ENCODE measurements around the gene NEU1. TPM values are rescaled to one million over a fixed set of nuclear protein-coding genes. Genes with fewer than 3 reads are reported as not detected.

The NEU1 gene
- total RNA-seq, 2 experiments from 2014 or later = 8.7 to 9.8 TPM

DNA sequence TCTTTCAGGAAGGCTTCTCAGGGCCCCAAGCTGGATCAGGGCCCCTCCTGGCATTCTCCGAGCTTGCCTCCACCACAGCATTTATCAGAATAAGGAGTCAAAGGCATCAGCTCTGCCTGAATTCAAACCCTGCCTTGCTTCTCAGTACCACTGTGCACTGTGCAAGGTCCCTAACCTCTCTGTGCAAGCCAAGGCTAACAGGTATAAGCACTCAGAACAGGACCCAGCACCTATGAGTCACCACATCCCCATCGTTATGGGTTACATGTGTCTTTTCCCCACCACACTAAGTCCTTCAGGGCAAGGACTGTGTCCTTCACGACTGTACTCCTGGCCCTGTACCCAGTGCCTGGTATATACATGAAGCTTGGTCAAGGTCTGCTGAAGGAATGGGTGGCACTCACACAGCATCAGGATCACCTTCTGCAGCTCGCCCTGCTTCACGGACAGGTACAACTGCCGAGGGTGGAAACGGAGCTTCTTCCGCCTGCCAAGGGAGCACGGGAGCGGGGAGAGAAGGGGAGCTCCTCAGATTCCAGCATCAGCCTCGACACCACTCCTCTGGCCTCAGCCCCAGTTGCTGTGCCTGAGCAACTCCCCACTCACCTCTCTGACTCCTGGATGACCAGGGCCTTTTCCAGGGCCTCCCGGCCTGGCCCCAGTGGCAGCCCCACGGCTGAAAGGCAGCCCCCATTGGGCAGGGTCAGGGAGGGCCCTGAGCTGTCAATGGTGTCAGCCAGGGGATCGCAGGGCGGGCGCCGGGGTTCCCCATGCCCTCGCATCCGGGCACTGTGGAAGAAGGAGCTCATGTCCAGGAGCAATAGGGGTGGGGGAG is 24.8 kb upstream of the NEU1 start:
- Mint-ChIP-seq H3K4me3 (no peak overlapping the region), H3K9me3 (no peaks in the 10 kb centered on the region), H3K27ac (no peak overlapping the region), H3K4me1 (ENCODE audit: low read depth) (peaks cover 2% of the 10 kb centered on the region), H3K27me3 (no peaks in the 10 kb centered on the region), H3K36me3 (ENCODE audit: low read depth) (peaks cover 48% of the 10 kb centered on the region)
- CTCF ChIA-PET = interaction anchor here (0.8 to 4.0 kb wide), 5 partner anchors 10 to 50 kb away, joined by 3 to 14 read pairs (median 4); partner anchors contain the start of genes EHMT2 and NEU1
- intact Hi-C loops (cut with micrococcal nuclease) = no loop called here
- DNase-seq (no peak), ATAC-seq (peak; percentile 34)
- TF ChIP-seq CTCF (IDR thresholded peaks at IDR 0.05) = no peak
- POLR2A ChIA-PET = interaction anchor here (0.8 to 1.0 kb wide), 3 partner anchors 10 to 150 kb away, joined by 3 to 4 read pairs (median 4); partner anchors contain the start of gene EHMT2

DNA sequence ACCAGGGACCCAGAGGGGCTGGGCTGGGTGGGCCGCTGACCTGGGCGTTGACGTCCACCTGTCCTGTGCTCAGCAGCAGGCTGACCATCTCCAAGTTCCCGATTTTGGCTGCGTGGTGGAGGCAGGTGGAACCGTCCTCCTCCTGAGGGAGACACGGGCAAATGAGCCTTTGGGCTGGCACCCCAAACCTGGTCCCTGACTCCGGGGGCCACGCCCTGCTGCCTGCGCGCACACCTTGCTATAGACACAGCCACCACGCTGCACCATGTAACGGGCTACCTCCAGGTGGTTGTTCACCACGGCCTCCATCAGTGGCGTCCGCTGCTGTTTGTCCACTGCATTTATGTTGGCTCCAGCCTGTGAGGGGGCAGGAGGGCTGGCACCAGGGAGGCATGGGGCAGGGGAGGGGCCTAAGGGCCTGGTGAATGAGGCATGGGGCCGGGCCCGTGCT is 23.9 kb upstream of the NEU1 start:
- POLR2A ChIA-PET = interaction anchor here (1.0 kb wide), 1 partner anchor 11 kb away, joined by 4 read pairs; the partner anchor contains the start of gene EHMT2

GRCh38 chr6:31884528-31885035 is 22.0 kb upstream of the NEU1 start:
- no peak overlapping the region for H3K4me3 Mint-ChIP-seq
- no peak for TF ChIP-seq CTCF (IDR thresholded peaks at IDR 0.05)
- ChIA-PET POLR2A (interaction anchor here (1.6 to 1.7 kb wide), 2 partner anchors 7 to 14 kb away, joined by 3 to 4 read pairs; no protein-coding TSS in a partner anchor), CTCF (interaction anchor here (1.4 kb wide), 1 partner anchor 12 kb away, joined by 4 read pairs; no protein-coding TSS in a partner anchor)
- DNase-seq (no peak), ATAC-seq (no peak)
- no peak overlapping the region for H3K27ac Mint-ChIP-seq
- H3K4me1 Mint-ChIP-seq (ENCODE audit: low read depth) = no peaks in the 10 kb centered on the region
- intact Hi-C loops (cut with micrococcal nuclease) = no loop called here
- no peaks in the 10 kb centered on the region for H3K27me3 Mint-ChIP-seq
- H3K9me3 Mint-ChIP-seq = no peaks in the 10 kb centered on the region
- H3K36me3 Mint-ChIP-seq (ENCODE audit: low read depth) = peaks cover 50% of the 10 kb centered on the region

More for the DNA sequence above, 23.9 kb upstream of the NEU1 start:
- ATAC-seq = no peak
- intact Hi-C loops (cut with micrococcal nuclease) = no loop called here
- CTCF ChIA-PET = interaction anchor here (4.0 kb wide), 1 partner anchor 23 kb away, joined by 14 read pairs; the partner anchor contains the start of gene NEU1
- no peaks in the 10 kb centered on the region for H3K9me3 Mint-ChIP-seq
- no peak for TF ChIP-seq CTCF (IDR thresholded peaks at IDR 0.05)
- H3K4me3 Mint-ChIP-seq = no peak overlapping the region
- no peak for DNase-seq
- H3K36me3 Mint-ChIP-seq (ENCODE audit: low read depth) = peaks cover 48% of the 10 kb centered on the region
- no peaks in the 10 kb centered on the region for H3K4me1 Mint-ChIP-seq (ENCODE audit: low read depth)
- no peaks in the 10 kb centered on the region for H3K27me3 Mint-ChIP-seq
- no peak overlapping the region for H3K27ac Mint-ChIP-seq

DNA sequence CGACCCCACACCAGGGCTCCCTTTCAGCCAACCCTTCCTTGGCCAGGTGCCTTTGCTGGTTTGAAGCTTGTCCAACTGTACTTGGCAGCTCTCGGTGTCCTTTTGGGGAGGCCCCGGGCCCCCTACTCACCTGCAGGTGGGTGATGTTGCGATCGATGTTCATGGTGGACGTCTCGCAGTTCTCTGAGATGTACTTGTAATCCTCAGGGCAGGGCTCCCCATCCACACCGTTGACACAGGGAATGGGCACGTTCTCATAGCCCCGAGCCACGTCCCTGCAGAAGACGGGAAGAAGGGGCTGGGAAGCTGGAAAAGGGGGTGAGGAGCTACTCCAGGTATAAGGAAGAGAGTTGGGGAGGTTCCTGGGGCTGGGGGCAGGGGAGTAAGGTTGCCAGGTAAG is 21.1 kb upstream of the NEU1 start:
- Mint-ChIP-seq H3K36me3 (ENCODE audit: low read depth) (peaks cover 49% of the 10 kb centered on the region), H3K27ac (no peak overlapping the region), H3K4me3 (no peak overlapping the region), H3K9me3 (no peaks in the 10 kb centered on the region), H3K4me1 (ENCODE audit: low read depth) (no peaks in the 10 kb centered on the region), H3K27me3 (no peaks in the 10 kb centered on the region)
- intact Hi-C loops (cut with micrococcal nuclease) = no loop called here
- ATAC-seq = no peak
- no peak for TF ChIP-seq CTCF (IDR thresholded peaks at IDR 0.05)
- POLR2A ChIA-PET = interaction anchor here (1.6 to 1.7 kb wide), 2 partner anchors 8 to 14 kb away, joined by 3 to 4 read pairs; no protein-coding TSS in a partner anchor
- no peak for DNase-seq
- CTCF ChIA-PET = interaction anchor here (1.4 kb wide), 1 partner anchor 11 kb away, joined by 4 read pairs; no protein-coding TSS in a partner anchor

Measured in activated CD8-positive, alpha-beta T cell treated with anti-CD3 and anti-CD28 coated beads for 36 hours (primary cell).